GM23338 (cell line): ENCODE data around the gene FUT4.

Source experiments
- CTCF ChIP-seq, 2 experiments: fragments of 200-600 bp in 1 of 2; sonication (generic) in 1 of 2; conservative IDR thresholded peaks; 2 replicates each; pipeline versions ENCODE4 v1.5.1 to v1.6.1; 2016 to 2017; ENCODE audit warnings: antibody characterized with exemption in 2 of 2, low read depth in 2 of 2, mild to moderate bottlenecking in 2 of 2, moderate library complexity in 1 of 2
- EZH2 ChIP-seq: fragments of 200-600 bp; sonication (generic); IDR thresholded peaks from one replicate; pipeline ENCODE4 v1.8.0; 2017; ENCODE audit warnings: antibody characterized with exemption, mild to moderate bottlenecking, low read depth; ENCODE audit not compliant: unreplicated experiment
- JUNB ChIP-seq: IDR thresholded peaks from one replicate; pipeline ENCODE4 v1.6.1; 2016; ENCODE audit warnings: antibody characterized with exemption; ENCODE audit not compliant: unreplicated experiment
- ZNF114 ChIP-seq: fragments of 250-450 bp; sonication (Bioruptor Pico); IDR thresholded peaks from 2 replicates; pipeline ENCODE4 v1.5.0; 2020; ENCODE audit warnings: mild to moderate bottlenecking, moderate library complexity

- no peak for TF ChIP-seq EZH2
- TF ChIP-seq CTCF (conservative IDR thresholded peaks at IDR 0.05; ENCODE audit: low read depth in 2 of 2): no peak
- TF ChIP-seq JUNB: no peak
- no peak for TF ChIP-seq ZNF114 (CRISPR knock-in tag)
Measured at GRCh38 chr11:94494126-94494680, 49.5 kb upstream of the FUT4 start.
